HG02973 (cell line): ENCODE data around the gene MIER2.
"Not testable (repeated sequence)": the region's sequence is repeated elsewhere in the genome, so short reads cannot be mapped to it uniquely, and the experiment has no call there.

Experiments used
- ATAC-seq: cut with Tn5 transposase; IDR thresholded peaks from one replicate; pipeline ENCODE4 v1.9.1; 2021; ENCODE audit warnings: moderate library complexity; ENCODE audit not compliant: unreplicated experiment

MIER2 gene

DNA sequence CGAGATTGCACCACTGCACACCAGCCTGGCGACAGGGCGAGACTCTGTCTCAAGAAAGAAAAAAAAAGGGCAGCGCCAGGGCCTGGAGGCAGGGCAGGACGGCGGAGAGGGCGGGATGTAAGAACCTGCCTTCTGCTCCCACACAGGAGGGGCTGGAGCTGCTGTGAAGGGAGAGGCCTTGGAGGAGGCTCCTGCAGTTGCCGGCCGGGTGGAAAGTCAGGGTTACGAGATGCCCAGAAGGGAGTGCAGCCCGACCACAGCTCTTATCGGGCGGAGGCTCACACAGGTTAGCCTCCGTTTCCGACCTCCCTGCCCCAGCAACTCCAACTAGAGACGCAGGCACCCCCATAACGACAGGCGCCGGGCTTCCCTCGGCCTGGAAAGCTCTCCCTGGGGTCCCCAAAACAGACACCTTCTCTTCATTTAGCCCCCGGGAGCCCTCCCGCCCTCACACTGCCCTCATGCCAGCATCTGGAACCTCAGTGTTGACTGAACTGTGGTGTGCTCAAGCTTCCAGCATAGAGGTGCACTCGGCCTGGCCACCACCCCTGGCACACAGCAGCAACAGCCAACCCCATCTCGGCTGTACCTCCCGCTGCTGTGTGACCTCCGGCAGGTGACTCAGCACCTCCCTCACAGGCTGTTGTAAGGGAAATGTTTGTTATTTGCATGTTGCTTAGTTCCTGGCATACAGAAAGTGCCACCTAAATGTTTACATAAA lies 54.8 kb downstream of the MIER2 start:
- ATAC-seq = no peak

- ATAC-seq = no peak
Measured at GRCh38 chr19:288911-289310, 55.7 kb downstream of the MIER2 start.

DNA sequence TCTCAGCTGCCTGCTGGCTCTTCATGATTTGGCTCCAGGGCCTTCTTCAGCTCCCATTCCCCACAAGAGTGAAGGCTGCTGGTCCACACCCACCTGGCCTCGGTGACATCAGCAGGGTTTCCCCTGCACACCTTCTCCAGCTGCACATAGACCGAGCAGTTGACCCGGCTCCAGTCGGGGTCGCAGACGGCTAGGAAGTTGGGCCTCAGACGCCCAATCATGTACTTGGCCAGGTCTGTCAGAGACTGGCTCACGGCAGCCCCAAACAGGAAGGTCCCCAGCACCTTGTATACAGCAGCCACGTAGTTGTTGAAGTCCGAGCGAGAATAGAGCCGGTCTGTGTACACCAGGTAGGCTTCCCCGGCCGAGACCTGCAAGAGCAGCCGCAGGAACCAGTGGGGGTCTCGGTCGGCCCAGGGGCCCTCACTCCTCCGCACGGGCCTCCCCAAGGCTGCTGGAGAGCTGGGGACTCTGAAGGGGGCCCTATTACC lies 57.2 kb downstream of the MIER2 start:
- no peak for ATAC-seq

- no peak for ATAC-seq
Measured at GRCh38 chr19:283395-283794, 61.2 kb downstream of the MIER2 start.

GRCh38 chr19:282501-282900 lies 62.1 kb downstream of the MIER2 start:
- no peak for ATAC-seq

DNA sequence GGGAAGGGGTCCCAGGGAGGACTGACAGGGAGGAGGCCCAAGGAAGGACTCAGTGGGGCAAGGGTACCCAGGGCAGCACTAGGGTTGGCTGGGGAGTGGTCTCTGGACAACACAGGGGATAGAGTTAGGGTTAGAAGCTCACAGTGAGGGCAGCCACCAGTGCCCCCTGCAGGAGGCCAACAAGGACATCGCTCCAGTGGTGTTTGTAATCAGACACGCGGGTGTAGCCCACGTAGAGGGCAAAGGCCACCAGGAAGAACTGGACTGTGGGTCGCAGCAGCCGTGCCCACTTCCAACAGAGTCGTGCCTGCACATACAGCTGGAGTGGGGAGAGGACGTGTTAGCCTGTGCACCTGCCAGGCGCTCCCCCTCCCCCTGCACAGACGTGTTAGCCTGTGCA lies 62.6 kb downstream of the MIER2 start:
- ATAC-seq = no peak

DNA sequence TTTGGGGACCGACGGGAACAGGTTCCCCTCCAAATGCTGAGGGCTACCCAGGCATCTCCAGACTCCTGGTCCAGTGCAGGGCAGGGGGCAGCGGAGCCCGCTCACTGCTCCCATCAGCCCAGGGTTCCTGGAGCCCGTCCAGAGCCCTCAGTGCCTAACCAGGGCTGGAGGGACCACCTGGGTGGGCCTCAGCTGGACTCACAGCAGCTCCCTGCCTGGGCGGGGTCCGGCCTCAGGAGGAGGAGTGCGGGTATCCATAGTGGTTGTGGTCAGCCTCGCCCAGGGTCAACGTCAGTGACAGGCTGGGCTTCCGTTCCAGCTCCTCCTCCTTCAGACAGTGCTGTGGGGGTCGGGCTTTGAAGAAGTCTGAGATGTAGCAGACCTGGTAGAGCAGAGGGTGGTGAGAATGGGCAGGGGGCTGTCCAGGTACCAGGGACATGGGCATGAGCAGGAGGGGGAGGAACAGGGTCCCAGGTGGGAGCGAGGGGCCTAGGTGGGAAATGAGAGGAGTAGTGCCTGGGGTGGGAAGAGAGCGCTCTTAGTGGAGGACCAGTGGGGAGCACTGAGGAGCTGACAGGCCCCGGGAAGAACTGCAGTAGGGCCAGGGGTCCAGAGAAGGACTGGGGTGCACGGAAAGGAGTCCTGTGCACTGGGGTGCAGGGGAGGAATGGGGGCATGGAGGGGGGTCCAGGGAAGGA lies 63.3 kb downstream of the MIER2 start:
- ATAC-seq = no peak

DNA sequence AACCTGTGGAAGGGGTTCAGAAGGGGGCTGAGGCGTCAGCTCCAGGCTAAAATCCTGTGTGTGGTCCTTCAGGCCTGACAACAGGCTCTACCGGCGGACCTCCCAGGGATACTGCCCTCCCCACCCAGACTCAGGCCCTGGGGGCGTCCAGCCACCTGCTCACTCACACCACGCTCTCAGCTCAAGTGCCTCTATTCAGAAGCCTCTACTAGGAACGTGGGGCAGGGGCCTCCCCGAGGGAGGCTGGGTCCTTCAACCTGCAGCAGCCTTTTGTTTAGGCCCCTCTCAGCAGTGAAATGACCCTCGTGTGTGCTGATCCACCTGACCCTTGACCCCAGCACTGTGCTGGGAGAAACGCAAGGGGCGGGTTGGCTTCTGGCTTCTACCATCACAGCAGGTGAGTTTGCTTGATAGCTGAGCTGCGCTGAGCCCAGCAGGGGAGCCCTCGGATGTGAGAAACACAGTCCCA lies 64.0 kb downstream of the MIER2 start:
- ATAC-seq = no peak

GRCh38 chr19:279656-280055 lies 64.9 kb downstream of the MIER2 start:
- ATAC-seq = no peak

DNA sequence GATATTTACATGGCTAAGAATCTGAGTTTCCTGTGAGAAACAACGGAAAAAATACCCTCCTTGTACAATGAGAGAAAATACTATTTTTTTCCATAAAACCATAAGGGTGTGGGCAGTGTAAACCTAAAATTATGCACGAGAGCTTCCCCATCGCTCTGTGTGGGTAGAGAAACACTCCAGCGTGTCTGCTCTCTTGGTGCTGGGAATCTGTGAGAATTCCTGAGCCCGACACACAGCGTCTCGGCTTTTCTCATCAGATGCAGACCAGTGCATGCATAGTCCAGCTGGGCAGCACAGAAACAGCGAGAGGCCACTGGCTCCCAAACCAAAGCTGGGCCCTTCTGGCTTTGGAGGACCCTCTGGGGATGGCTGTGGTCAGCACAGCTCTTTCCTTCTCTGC lies 65.4 kb downstream of the MIER2 start:
- no peak for ATAC-seq

- ATAC-seq = no peak
Measured at GRCh38 chr19:277581-278165, 66.9 kb downstream of the MIER2 start.

GRCh38 chr19:277131-277530 lies 67.5 kb downstream of the MIER2 start:
- no peak for ATAC-seq

DNA sequence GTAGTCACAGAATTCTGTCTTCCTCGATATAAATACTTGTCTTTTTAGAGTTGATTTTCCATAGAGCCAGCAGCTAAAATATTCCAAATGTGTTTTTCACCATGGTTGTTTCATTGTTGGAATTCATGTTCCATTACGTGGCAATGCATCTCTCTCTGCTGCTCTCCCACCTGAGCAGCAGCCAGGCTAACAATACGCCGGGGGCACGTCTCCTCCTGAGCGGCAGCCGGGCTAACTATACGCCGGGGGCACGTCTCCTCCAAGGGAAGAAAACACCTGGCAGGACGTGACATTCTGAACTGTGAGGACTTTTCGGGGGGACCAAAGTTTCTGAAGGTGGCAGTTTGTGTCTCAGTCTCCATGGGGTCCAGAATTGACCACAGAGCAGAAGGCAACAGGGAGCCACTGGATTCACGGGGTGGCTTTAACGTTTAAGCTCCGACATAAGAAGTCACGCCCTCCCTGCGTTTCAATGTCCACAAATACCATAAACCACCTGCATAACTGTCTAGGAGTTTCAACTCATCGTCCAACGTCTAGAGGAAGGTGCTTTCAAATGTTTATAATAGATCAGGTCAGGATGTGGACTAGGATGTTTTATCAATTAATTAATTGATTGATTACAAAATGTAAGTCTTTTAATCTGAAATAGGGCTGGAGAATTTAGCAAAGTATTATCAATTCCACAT lies 68.5 kb downstream of the MIER2 start:
- ATAC-seq = no peak

GRCh38 chr19:275000-275399 lies 69.6 kb downstream of the MIER2 start:
- ATAC-seq = no peak

GRCh38 chr19:273393-273792 lies 71.2 kb downstream of the MIER2 start:
- no peak for ATAC-seq

- no peak for ATAC-seq
Measured at GRCh38 chr19:271856-272255, 72.7 kb downstream of the MIER2 start.

DNA sequence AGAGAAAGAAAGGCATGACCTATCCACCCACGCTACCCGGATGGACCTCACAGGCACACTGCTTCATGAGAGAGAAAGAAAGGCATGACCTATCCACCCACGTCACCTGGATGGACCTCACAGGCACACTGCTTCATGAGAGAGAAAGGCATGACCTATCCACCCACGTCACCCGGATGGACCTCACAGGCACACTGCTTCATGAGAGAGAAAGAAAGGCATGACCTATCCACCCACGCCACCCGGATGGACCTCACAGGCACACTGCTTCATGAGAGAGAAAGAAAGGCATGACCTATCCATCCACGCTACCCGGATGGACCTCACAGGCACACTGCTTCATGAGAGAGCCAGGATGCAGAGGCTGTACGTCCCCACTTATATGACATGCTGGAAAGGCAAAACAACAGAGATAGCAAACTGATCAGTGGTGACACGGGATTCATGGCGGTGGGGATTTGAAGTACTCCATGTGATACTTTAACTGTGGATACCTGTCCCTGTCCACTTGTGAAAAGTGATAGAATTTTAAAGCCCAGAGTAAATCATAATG lies 73.8 kb downstream of the MIER2 start:
- ATAC-seq = not testable (repeated sequence)

DNA sequence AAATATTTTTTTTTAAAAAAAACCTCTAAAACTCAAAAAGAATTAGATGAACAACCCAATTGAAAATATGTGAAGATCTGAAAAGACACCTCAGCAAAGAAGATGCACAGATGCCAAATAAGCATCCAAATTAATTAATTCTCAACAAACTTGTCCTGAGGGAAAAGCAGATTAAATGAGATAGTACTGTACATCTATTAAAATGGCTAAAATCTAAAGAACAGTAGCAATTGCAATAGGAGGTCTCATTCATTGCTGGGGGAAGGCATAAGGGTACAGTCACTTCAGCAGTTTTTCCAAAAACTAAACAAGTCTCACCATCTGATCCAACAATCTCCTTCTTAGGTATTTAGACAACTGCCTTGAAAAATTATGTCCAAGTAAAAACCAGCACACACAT lies 75.4 kb downstream of the MIER2 start:
- ATAC-seq = no peak

DNA sequence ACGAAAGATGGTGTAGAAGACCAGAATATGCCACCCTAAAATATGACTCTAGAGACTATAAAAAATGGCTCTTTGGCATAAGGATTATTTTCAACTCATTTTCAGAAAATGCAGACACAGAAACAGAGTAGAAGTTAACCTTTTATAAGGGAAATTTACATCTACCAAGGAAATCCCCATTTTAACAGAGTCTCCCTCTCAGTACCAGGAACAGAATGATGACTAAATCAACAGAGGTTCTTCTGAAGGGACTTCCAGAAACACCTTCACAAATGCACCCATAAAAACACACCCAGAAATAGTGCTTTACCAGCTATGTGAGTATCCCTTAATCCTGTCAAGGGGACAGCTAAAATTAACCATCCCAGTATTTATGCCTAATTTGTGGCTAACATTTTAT lies 82.5 kb downstream of the MIER2 start:
- no peak for ATAC-seq

- not testable (repeated sequence) for ATAC-seq
Measured at GRCh38 chr19:256804-257203, 87.8 kb downstream of the MIER2 start.
